Astrocyte (in vitro differentiated cells and primary cell): Measurements from ENCODE around the gene FSD1L. TPM values are rescaled to one million over a fixed set of nuclear protein-coding genes. Genes with fewer than 3 reads are reported as not detected.

Experiments
- DNase-seq: peaks from one replicate; pipeline ENCODE4 v3.0.0-alpha.2; 2010; ENCODE audit warnings: low read depth
- FAIRE-seq: peaks from 2 replicates; lab custom pipeline; 2011; peaks lifted over from hg19 to GRCh38; lab: Jason Lieb, UNC
- H2AFZ ChIP-seq: 2 replicates; pipeline ENCODE4 v1.6.0; 2012; ENCODE audit warnings: low read depth, low read length, inconsistent platforms
- H3K27ac ChIP-seq: 2 replicates; pipeline ENCODE4 v1.5.1; 2011; ENCODE audit warnings: low read depth, low read length, inconsistent platforms
- H3K27me3 ChIP-seq: 2 replicates; pipeline ENCODE4 v1.6.0; 2011; ENCODE audit warnings: low read length, inconsistent platforms; ENCODE audit not compliant: insufficient read depth
- H3K36me3 ChIP-seq: 2 replicates; pipeline ENCODE4 v1.5.1; 2011; ENCODE audit warnings: low read length, inconsistent platforms; ENCODE audit not compliant: insufficient read depth
- H3K4me1 ChIP-seq: 2 replicates; pipeline ENCODE4 v1.5.1; 2011; ENCODE audit warnings: low read length, inconsistent platforms; ENCODE audit not compliant: insufficient read depth
- H3K4me2 ChIP-seq: 2 replicates; pipeline ENCODE4 v1.6.0; 2012; ENCODE audit warnings: low read length, inconsistent platforms
- H3K4me3 ChIP-seq: 2 replicates; pipeline ENCODE4 v1.5.1; 2011; ENCODE audit warnings: low read depth, mild to moderate bottlenecking, low read length, inconsistent platforms; ENCODE audit not compliant: insufficient read depth
- H3K79me2 ChIP-seq: 2 replicates; pipeline ENCODE4 v1.6.0; 2012; ENCODE audit warnings: mild to moderate bottlenecking, low read length, inconsistent platforms; ENCODE audit not compliant: insufficient read depth
- H3K9ac ChIP-seq: 2 replicates; pipeline ENCODE4 v1.6.0; 2012; ENCODE audit warnings: mild to moderate bottlenecking, low read length, inconsistent platforms
- H3K9me3 ChIP-seq: 2 replicates; pipeline ENCODE4 v1.5.1; 2012; ENCODE audit warnings: low read depth, mild to moderate bottlenecking, low read length, inconsistent platforms; ENCODE audit not compliant: insufficient read depth
- H4K20me1 ChIP-seq: 2 replicates; pipeline ENCODE4 v1.6.0; 2012; ENCODE audit warnings: low read length, inconsistent platforms; ENCODE audit not compliant: insufficient read depth
- H3K27ac Mint-ChIP-seq: one replicate; pipeline ENCODE4 v1.8.0; 2021; ENCODE audit warnings: mild to moderate bottlenecking, mixed read lengths; ENCODE audit not compliant: unreplicated experiment
- H3K27me3 Mint-ChIP-seq: one replicate; pipeline ENCODE4 v1.8.0; 2021; ENCODE audit warnings: low read depth, mixed read lengths; ENCODE audit not compliant: unreplicated experiment
- H3K36me3 Mint-ChIP-seq: one replicate; pipeline ENCODE4 v1.8.0; 2021; ENCODE audit warnings: low read depth, mixed read lengths; ENCODE audit not compliant: unreplicated experiment
- H3K4me1 Mint-ChIP-seq: one replicate; pipeline ENCODE4 v1.8.0; 2021; ENCODE audit warnings: low read depth, mixed read lengths; ENCODE audit not compliant: unreplicated experiment
- H3K4me3 Mint-ChIP-seq: one replicate; pipeline ENCODE4 v1.8.0; 2021; ENCODE audit warnings: mild to moderate bottlenecking, moderate library complexity, mixed read lengths; ENCODE audit not compliant: unreplicated experiment
- H3K9me3 Mint-ChIP-seq: one replicate; pipeline ENCODE4 v1.8.0; 2021; ENCODE audit warnings: mild to moderate bottlenecking, mixed read lengths; ENCODE audit not compliant: unreplicated experiment
- EZH2 ChIP-seq: IDR thresholded peaks from 2 replicates; pipeline ENCODE4 v1.6.1; 2012; ENCODE audit warnings: mild to moderate bottlenecking, low read length, inconsistent platforms; ENCODE audit not compliant: insufficient read depth
- total RNA-seq: library from RNA; stranded (reverse); gene quantifications from 2 replicates; pipeline ENCODE4 v1.2.1, GENCODE V29; 2021
- TF ChIP-seq, protein P1 (sequence below): IDR thresholded peaks from 2 replicates; pipeline ENCODE4 v1.5.1; 2011; ENCODE audit warnings: low read depth, mild to moderate bottlenecking, inconsistent platforms, low read length, moderate library complexity; ENCODE audit not compliant: insufficient read depth

Gene FSD1L
- total RNA-seq, 1 donor from 2014 or later: 7.0 TPM

- H3K9me3 ChIP-seq: peaks cover 5% of the 10 kb centered on the region
- no peak overlapping the region for H3K9ac ChIP-seq
- no peaks in the 10 kb centered on the region for H3K27me3 ChIP-seq
- no peaks in the 10 kb centered on the region for H3K27me3 Mint-ChIP-seq
- no peak overlapping the region for H3K4me2 ChIP-seq
- H3K9me3 Mint-ChIP-seq: no peaks in the 10 kb centered on the region
- H3K4me1 ChIP-seq: no peaks in the 10 kb centered on the region
- peaks cover 79% of the 10 kb centered on the region for H4K20me1 ChIP-seq
- H2AFZ ChIP-seq: no peak overlapping the region
- DNase-seq (no peak), FAIRE-seq (no peak)
- H3K27ac ChIP-seq: no peak overlapping the region
- H3K4me3 Mint-ChIP-seq: no peak overlapping the region
- H3K4me1 Mint-ChIP-seq: peaks cover 26% of the 10 kb centered on the region
- H3K4me3 ChIP-seq: no peak overlapping the region
- H3K27ac Mint-ChIP-seq: no peak overlapping the region
- H3K36me3 Mint-ChIP-seq: peaks cover 1% of the 10 kb centered on the region
- H3K79me2 ChIP-seq: peaks cover 99% of the 10 kb centered on the region
- no peak for TF ChIP-seq EZH2
- TF ChIP-seq, protein P1, sequence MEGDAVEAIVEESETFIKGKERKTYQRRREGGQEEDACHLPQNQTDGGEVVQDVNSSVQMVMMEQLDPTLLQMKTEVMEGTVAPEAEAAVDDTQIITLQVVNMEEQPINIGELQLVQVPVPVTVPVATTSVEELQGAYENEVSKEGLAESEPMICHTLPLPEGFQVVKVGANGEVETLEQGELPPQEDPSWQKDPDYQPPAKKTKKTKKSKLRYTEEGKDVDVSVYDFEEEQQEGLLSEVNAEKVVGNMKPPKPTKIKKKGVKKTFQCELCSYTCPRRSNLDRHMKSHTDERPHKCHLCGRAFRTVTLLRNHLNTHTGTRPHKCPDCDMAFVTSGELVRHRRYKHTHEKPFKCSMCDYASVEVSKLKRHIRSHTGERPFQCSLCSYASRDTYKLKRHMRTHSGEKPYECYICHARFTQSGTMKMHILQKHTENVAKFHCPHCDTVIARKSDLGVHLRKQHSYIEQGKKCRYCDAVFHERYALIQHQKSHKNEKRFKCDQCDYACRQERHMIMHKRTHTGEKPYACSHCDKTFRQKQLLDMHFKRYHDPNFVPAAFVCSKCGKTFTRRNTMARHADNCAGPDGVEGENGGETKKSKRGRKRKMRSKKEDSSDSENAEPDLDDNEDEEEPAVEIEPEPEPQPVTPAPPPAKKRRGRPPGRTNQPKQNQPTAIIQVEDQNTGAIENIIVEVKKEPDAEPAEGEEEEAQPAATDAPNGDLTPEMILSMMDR: no peak
- no peaks in the 10 kb centered on the region for H3K36me3 ChIP-seq
Measured at GRCh38 chr9:105455836-105456475, 8.1 kb downstream of the FSD1L start.

GRCh38 chr9:105457560-105458294 lies 9.9 kb downstream of the FSD1L start:
- FAIRE-seq: no peak
- Histone ChIP-seq H4K20me1 (peaks cover 70% of the 10 kb centered on the region), H3K4me3 (no peak overlapping the region), H3K4me2 (no peak overlapping the region), H2AFZ (no peak overlapping the region), H3K79me2 (peaks cover 92% of the 10 kb centered on the region), H3K27me3 (no peaks in the 10 kb centered on the region), H3K9me3 (peaks cover 5% of the 10 kb centered on the region), H3K4me1 (no peaks in the 10 kb centered on the region), H3K36me3 (no peaks in the 10 kb centered on the region), H3K9ac (no peak overlapping the region), H3K27ac (no peak overlapping the region)
- no peak for DNase-seq
- Mint-ChIP-seq H3K27ac (no peak overlapping the region), H3K9me3 (no peaks in the 10 kb centered on the region), H3K27me3 (no peaks in the 10 kb centered on the region), H3K36me3 (peaks cover 1% of the 10 kb centered on the region), H3K4me3 (no peak overlapping the region), H3K4me1 (peaks cover 14% of the 10 kb centered on the region)
- TF ChIP-seq, protein P1: no peak
- no peak for TF ChIP-seq EZH2

DNA sequence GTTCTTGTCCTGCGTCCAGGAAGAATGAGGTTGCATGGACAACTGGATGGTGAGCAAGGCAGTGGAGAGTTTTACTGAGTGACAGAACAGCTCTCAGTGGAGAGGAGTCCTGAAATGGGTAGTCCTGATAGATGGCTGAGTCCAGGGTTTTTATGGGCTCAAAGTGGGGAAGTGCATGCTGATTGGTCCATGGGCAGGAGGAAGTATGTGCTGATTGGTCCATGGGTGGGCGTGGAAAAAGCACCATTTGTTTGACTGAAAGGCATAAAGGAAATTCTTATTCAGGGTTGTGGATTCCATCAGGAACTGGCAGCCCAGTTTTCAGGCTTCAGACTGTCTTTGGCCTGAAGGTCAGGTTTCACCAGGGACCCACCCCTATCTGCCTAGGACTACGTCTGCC lies 10.6 kb downstream of the FSD1L start:
- no peak for FAIRE-seq
- Mint-ChIP-seq H3K4me1 (peaks cover 14% of the 10 kb centered on the region), H3K4me3 (no peak overlapping the region), H3K36me3 (peaks cover 1% of the 10 kb centered on the region), H3K27ac (no peak overlapping the region), H3K9me3 (no peaks in the 10 kb centered on the region), H3K27me3 (no peaks in the 10 kb centered on the region)
- H3K36me3 ChIP-seq: no peaks in the 10 kb centered on the region
- no peak for TF ChIP-seq EZH2
- TF ChIP-seq, protein P1: no peak
- peaks cover 65% of the 10 kb centered on the region for H4K20me1 ChIP-seq
- H3K9me3 ChIP-seq: peaks cover 5% of the 10 kb centered on the region
- no peak overlapping the region for H3K4me2 ChIP-seq
- H2AFZ ChIP-seq: no peak overlapping the region
- H3K27me3 ChIP-seq: no peaks in the 10 kb centered on the region
- no peak overlapping the region for H3K4me3 ChIP-seq
- H3K79me2 ChIP-seq: peaks cover 92% of the 10 kb centered on the region
- no peak for DNase-seq
- no peak overlapping the region for H3K27ac ChIP-seq
- no peak overlapping the region for H3K9ac ChIP-seq
- no peaks in the 10 kb centered on the region for H3K4me1 ChIP-seq
